ENCODE data around the gene APBA1.
"Not testable (repeated sequence)": the region's sequence is repeated elsewhere in the genome, so short reads cannot be mapped to it uniquely, and the experiment has no call there.

- TF ChIP-seq CTCF (IDR thresholded peaks at IDR 0.05; ENCODE audit: low read depth, low read length, poor library complexity, severe bottlenecking); EZH2phosphoT487 (IDR thresholded peaks at IDR 0.05; ENCODE audit: borderline replicate concordance, low read length): not testable (repeated sequence)
Measured at GRCh38 chr9:69439654-69440053, 232.5 kb downstream of the APBA1 start.
